ENCODE measurements around the gene DCAF6. TPM values are rescaled to one million over a fixed set of nuclear protein-coding genes. Genes with fewer than 3 reads are reported as not detected.

DCAF6 gene
- 95.4 and 102 TPM in 2 replicates for total RNA-seq

GRCh38 chr1:167936068-167936929 lies at the start of gene DCAF6:
TSS of gene DCAF6 (plus strand) at chr1:167936683. CDS start at chr1:167936912, 229 bp downstream.

GRCh38 chr1:167913895-167914496 lies 22.5 kb upstream of the DCAF6 start, which contains the start of gene ADCY10:
TSS of gene ADCY10 (minus strand) at chr1:167914134. CDS start at chr1:167905140, 8,994 bp downstream.

GRCh38 chr1:167936930-167937708 lies 636 bp downstream of the DCAF6 start, which contains the start of gene MPC2:
TSS of gene MPC2 (minus strand) at chr1:167937072. CDS start at chr1:167935841, 1,231 bp downstream.

Small RNA genes lying within 50 kb of the gene (small RNA-seq; reads per million reads assigned to genes)
- gene MIR1255B2, result not detected

Other genes with a start within 250 kb of the DCAF6 start
- gene MPZL1, start 214.7 kb upstream of the DCAF6 start, total RNA-seq, result 103 and 137 TPM in 2 replicates
- 0.11 and 0.26 TPM in 2 replicates for gene ADCY10, start 22.5 kb upstream of the DCAF6 start, total RNA-seq
- 49.9 and 68.3 TPM in 2 replicates for gene MPC2, start 389 bp downstream of the DCAF6 start, total RNA-seq
- 13.9 TPM in 2 replicates for gene GPR161, start 200.2 kb downstream of the DCAF6 start, total RNA-seq
- 35.8 and 38.9 TPM in 2 replicates for gene TIPRL, start 242.3 kb downstream of the DCAF6 start, total RNA-seq